Endodermal cell (in vitro differentiated cells): ENCODE data around the gene PHLPP1. TPM values are rescaled to one million over a fixed set of nuclear protein-coding genes. Genes with fewer than 3 reads are reported as not detected.

ENCODE experiments used
- DNase-seq: peaks from one replicate; pipeline ENCODE4 v3.0.0-alpha.2; 2017
- H3K27ac ChIP-seq: 2 replicates; pipeline ENCODE4 v1.5.1; 2013; ENCODE audit warnings: mild to moderate bottlenecking, low read depth, low read length, moderate library complexity
- H3K27me3 ChIP-seq: 2 replicates; pipeline ENCODE4 v1.6.1; 2013; ENCODE audit warnings: mild to moderate bottlenecking, low read length, moderate library complexity; ENCODE audit not compliant: insufficient read depth, control insufficient read depth, poor library complexity, severe bottlenecking
- H3K36me3 ChIP-seq: 2 replicates; pipeline ENCODE4 v1.7.0; 2013; ENCODE audit warnings: mild to moderate bottlenecking, low read length, moderate library complexity; ENCODE audit not compliant: control insufficient read depth, insufficient read depth
- H3K4me1 ChIP-seq: one replicate; pipeline ENCODE4 v1.7.0; 2013; ENCODE audit warnings: low read length; ENCODE audit not compliant: control insufficient read depth, insufficient read depth
- H3K4me3 ChIP-seq: 2 replicates; pipeline ENCODE4 v1.5.1; 2013; ENCODE audit warnings: mild to moderate bottlenecking, low read length, moderate library complexity
- H3K9ac ChIP-seq: 2 replicates; pipeline ENCODE4 v1.6.1; 2013; ENCODE audit warnings: mild to moderate bottlenecking, low read length, moderate library complexity; ENCODE audit not compliant: poor library complexity, severe bottlenecking; ENCODE audit errors: extremely low read depth
- H3K9me3 ChIP-seq: 2 replicates; pipeline ENCODE4 v1.6.1; 2013; ENCODE audit warnings: mild to moderate bottlenecking, low read length, moderate library complexity; ENCODE audit not compliant: control insufficient read depth
- H3K27ac Mint-ChIP-seq: 2 replicates; pipeline ENCODE4 v1.8.0; 2020; ENCODE audit warnings: mixed read lengths
- H3K27me3 Mint-ChIP-seq: 2 replicates; pipeline ENCODE4 v1.8.0; 2021; ENCODE audit warnings: mild to moderate bottlenecking, mixed read lengths; ENCODE audit not compliant: insufficient read depth
- H3K36me3 Mint-ChIP-seq: 2 replicates; pipeline ENCODE4 v1.8.0; 2020; ENCODE audit warnings: low read depth, mixed read lengths
- H3K4me1 Mint-ChIP-seq: 2 replicates; pipeline ENCODE4 v1.8.0; 2020; ENCODE audit warnings: mixed read lengths
- H3K4me3 Mint-ChIP-seq: 2 replicates; pipeline ENCODE4 v1.8.0; 2020; ENCODE audit warnings: mild to moderate bottlenecking, moderate library complexity, mixed read lengths
- H3K9me3 Mint-ChIP-seq: 2 replicates; pipeline ENCODE4 v1.8.0; 2020; ENCODE audit warnings: mild to moderate bottlenecking, mixed read lengths
- CTCF ChIP-seq: fragments of 200-600 bp; sonication (generic); conservative IDR thresholded peaks from 2 replicates; pipeline ENCODE4 v1.5.0; 2021; ENCODE audit warnings: antibody characterized with exemption, mild to moderate bottlenecking
- WGBS, 2 experiments: methylation state at CpG; one replicate each; pipeline versions ENCODE4 v1.1.5 to v1.1.7; 2013; ENCODE audit warnings: missing lambda C conversion rate in 2 of 2, mixed read lengths in 1 of 2; ENCODE audit not compliant: insufficient coverage in 1 of 2, insufficient read length in 1 of 2; 5-methylcytosine and 5-hydroxymethylcytosine counted together
- total RNA-seq, 2 donors: library from RNA; stranded (reverse); fragmentation: NEBNext Ultra II Directional in 1 of 2; extraction: Animal tissue kit (Norgen Biotek cat#: 25700) in 1 of 2; gene quantifications; 2 replicates in 1 of 2; 3 replicates in 1 of 2; pipeline ENCODE4 v1.2.1, GENCODE V29; 2021

The PHLPP1 gene
- total RNA-seq, 2 donors from 2014 or later = 19.8 to 28.1 TPM

- no peaks in the 10 kb centered on the region for H3K36me3 ChIP-seq
- no peaks in the 10 kb centered on the region for H3K9me3 ChIP-seq
- peaks cover 19% of the 10 kb centered on the region for H3K27me3 ChIP-seq
- H3K4me3 ChIP-seq = no peak overlapping the region
- Mint-ChIP-seq H3K27me3 (peaks cover 5% of the 10 kb centered on the region), H3K4me1 (peaks cover 27% of the 10 kb centered on the region), H3K27ac (no peak overlapping the region), H3K4me3 (no peak overlapping the region), H3K36me3 (no peaks in the 10 kb centered on the region), H3K9me3 (no peaks in the 10 kb centered on the region)
- no peak overlapping the region for H3K9ac ChIP-seq
- TF ChIP-seq CTCF = no peak
- no peak overlapping the region for H3K27ac ChIP-seq
- DNase-seq = no peak
- 88% methylated on average over 3 of the region's 4 CpGs; no CpG with 5 or more reads in 1 of the 2 experiments for WGBS, 2 experiments
- no peaks in the 10 kb centered on the region for H3K4me1 ChIP-seq
Observed at GRCh38 chr18:62810682-62811081, 95.3 kb downstream of the PHLPP1 start.

- H3K4me1 ChIP-seq = no peaks in the 10 kb centered on the region
- H3K9me3 Mint-ChIP-seq = no peaks in the 10 kb centered on the region
- no peak overlapping the region for H3K27ac Mint-ChIP-seq
- H3K27me3 Mint-ChIP-seq = peaks cover 5% of the 10 kb centered on the region
- H3K4me3 ChIP-seq = no peak overlapping the region
- peaks cover 19% of the 10 kb centered on the region for H3K27me3 ChIP-seq
- no peak for TF ChIP-seq CTCF
- H3K36me3 Mint-ChIP-seq = no peaks in the 10 kb centered on the region
- peaks cover 27% of the 10 kb centered on the region for H3K4me1 Mint-ChIP-seq
- H3K9me3 ChIP-seq = no peaks in the 10 kb centered on the region
- H3K36me3 ChIP-seq = no peaks in the 10 kb centered on the region
- H3K9ac ChIP-seq = no peak overlapping the region
- DNase-seq = no peak
- H3K4me3 Mint-ChIP-seq = no peak overlapping the region
- H3K27ac ChIP-seq = no peak overlapping the region
Observed at GRCh38 chr18:62811674-62812073, 96.3 kb downstream of the PHLPP1 start.

- DNase-seq = no peak
- H3K9ac ChIP-seq = no peak overlapping the region
- Mint-ChIP-seq H3K4me1 (peaks cover 27% of the 10 kb centered on the region), H3K27ac (no peak overlapping the region), H3K27me3 (peaks cover 5% of the 10 kb centered on the region), H3K36me3 (no peaks in the 10 kb centered on the region), H3K9me3 (no peaks in the 10 kb centered on the region), H3K4me3 (no peak overlapping the region)
- no peak overlapping the region for H3K27ac ChIP-seq
- H3K36me3 ChIP-seq = no peaks in the 10 kb centered on the region
- no peaks in the 10 kb centered on the region for H3K4me1 ChIP-seq
- no peak overlapping the region for H3K4me3 ChIP-seq
- WGBS, 2 experiments = 82 to 89% methylated on average over 1 to 3 of the region's 3 CpGs
- no peak for TF ChIP-seq CTCF
- H3K27me3 ChIP-seq = peaks cover 19% of the 10 kb centered on the region
- no peaks in the 10 kb centered on the region for H3K9me3 ChIP-seq
Observed at GRCh38 chr18:62812242-62812641, 96.9 kb downstream of the PHLPP1 start.
